K562 (cell line): ENCODE measurements around the gene RUSC1. TPM values are rescaled to one million over a fixed set of nuclear protein-coding genes. Genes with fewer than 3 reads are reported as not detected.

Source experiments
- GABPB2 ChIP-seq: fragments of 250-450 bp; sonication (Bioruptor Pico); conservative IDR thresholded peaks from 2 replicates; pipeline ENCODE4 v1.5.1; 2021; ENCODE audit warnings: mild to moderate bottlenecking
- KDM4B ChIP-seq, 2 experiments: fragments of 450-650 bp in 1 of 2; sonication (generic) in 1 of 2; IDR thresholded peaks; 2 replicates each; pipeline ENCODE4 v1.6.1; 2016 to 2017; ENCODE audit warnings: borderline replicate concordance in 2 of 2, antibody characterized with exemption in 1 of 2, low read depth in 1 of 2, mild to moderate bottlenecking in 1 of 2
- TCF15 ChIP-seq: fragments of 250-450 bp; sonication (Bioruptor Pico); IDR thresholded peaks from 2 replicates; pipeline ENCODE4 v1.8.0; 2022; ENCODE audit warnings: moderate library complexity, mild to moderate bottlenecking, inconsistent platforms
- ZNF318 ChIP-seq, 2 experiments: fragments of 450-650 bp; IDR thresholded peaks; 2 replicates each; pipeline ENCODE4 v1.6.1; 2016; ENCODE audit warnings: mild to moderate bottlenecking in 2 of 2, borderline replicate concordance in 1 of 2, low read depth in 1 of 2, moderate library complexity in 1 of 2
- polyA plus RNA-seq, 8 experiments: library from polyadenylated mRNA; depleted of rRNA in 4 of 8; stranded (reverse) in 5 of 8; unstranded in 3 of 8; fragments of >200 nt; fragmentation: Nextera tagmentation in 2 of 8; fragmentation: Illumina TruSeq in 1 of 8; extraction: Ambion mirVana in 2 of 8; extraction: Trizol in 1 of 8; gene quantifications; 2 replicates each; pipeline versions ENCODE4 v1.2.1 to v1.2.3, GENCODE V29; 2011 to 2014; ENCODE audit warnings: inconsistent platforms in 1 of 8, missing spikeins in 1 of 8
- total RNA-seq, 7 experiments: library from RNA; depleted of rRNA in 6 of 7; stranded (reverse); fragments of >200 nt in 6 of 7; fragmentation: Illumina TruSeq in 2 of 7; extraction: Trizol in 2 of 7; gene quantifications; 2 replicates each; pipeline versions ENCODE4 v1.2.1 to v1.2.3, GENCODE V29; 2011 to 2021; ENCODE audit warnings: low replicate concordance in 1 of 7

The RUSC1 gene
- total and polyA plus RNA-seq, 9 of the 15 experiments (the other 6 are each of a cell fraction or from before 2014, with no cell fraction given) = 5.7 to 68.3 (median 33.6) TPM

- no peak for TF ChIP-seq ZNF318 (IDR thresholded peaks at IDR 0.05; ENCODE audit: borderline replicate concordance in 1 of 2, low read depth in 1 of 2)
- no peak for TF ChIP-seq GABPB2
- no peak for TF ChIP-seq TCF15 (CRISPR knock-in tag)
- no peak for TF ChIP-seq KDM4B (IDR thresholded peaks at IDR 0.05; ENCODE audit: borderline replicate concordance in 2 of 2, low read depth in 1 of 2)
Observed at GRCh38 chr1:155305881-155306391, 14.8 kb upstream of the RUSC1 start (continued).
